Panc1 (cell line): ENCODE measurements around the gene DAO. TPM values are rescaled to one million over a fixed set of nuclear protein-coding genes. Genes with fewer than 3 reads are reported as not detected.
A peak's percentile ranks its signal among the peaks of the same experiment; 100 is the strongest.

ENCODE experiments used
- ATAC-seq: fragments of 200-7000 bp; cut with Tn5 transposase; 2 replicates; pipeline ENCODE4 v1.9.1; 2020; ENCODE audit warnings: mild to moderate bottlenecking, moderate library complexity
- BruUV-seq: library from RNA; stranded (reverse); fragments of 400-500 nt; replicated peaks from 2 replicates; lab custom pipeline; 2021; lab: Mats Ljungman, UMichigan
- CTCF ChIA-PET: fragments of 300-600 bp; sonication (Branson Sonifier 250); formaldehyde crosslinking; loops from one replicate; lab custom pipeline; 2022; ENCODE audit warnings: antibody characterized with exemption; lab: Charles Lee
- POLR2A ChIA-PET: fragments of 300-600 bp; sonication (Branson Sonifier 250); formaldehyde crosslinking; loops from one replicate; lab custom pipeline; 2022; ENCODE audit warnings: antibody characterized with exemption; lab: Charles Lee
- DNase-seq: peaks from one replicate; pipeline ENCODE4 v3.0.0-alpha.2; 2010; ENCODE audit warnings: low read depth, low spot score
- H3K27ac ChIP-seq: 2 replicates; pipeline ENCODE4 v1.5.1; 2011; ENCODE audit warnings: mild to moderate bottlenecking, low read length, inconsistent platforms
- H3K27me3 ChIP-seq: fragments of 200-500 bp; sonication (Bioruptor generic); 2 replicates; pipeline ENCODE4 v1.6.0; 2014; ENCODE audit warnings: low read length, inconsistent platforms; ENCODE audit not compliant: control insufficient read depth, insufficient read depth
- H3K36me3 ChIP-seq: fragments of 200-500 bp; sonication (Bioruptor generic); 2 replicates; pipeline ENCODE4 v1.5.1; 2014; ENCODE audit warnings: inconsistent platforms, mild to moderate bottlenecking, low read length, moderate library complexity; ENCODE audit not compliant: control insufficient read depth, insufficient read depth
- H3K4me1 ChIP-seq: 2 replicates; pipeline ENCODE4 v1.5.1; 2011; ENCODE audit warnings: inconsistent platforms, mild to moderate bottlenecking, low read length, moderate library complexity; ENCODE audit not compliant: control insufficient read depth, insufficient read depth
- H3K4me3 ChIP-seq, 2 experiments: 2 replicates each; pipeline ENCODE4 v1.5.1; 2011 to 2012; ENCODE audit warnings: low read depth in 2 of 2, low read length in 2 of 2, mild to moderate bottlenecking in 2 of 2, inconsistent platforms in 1 of 2, moderate library complexity in 1 of 2
- H3K9me3 ChIP-seq: fragments of 200-500 bp; sonication (Bioruptor generic); 2 replicates; pipeline ENCODE4 v1.5.1; 2014; ENCODE audit warnings: low read depth, mild to moderate bottlenecking, inconsistent platforms, low read length, moderate library complexity; ENCODE audit not compliant: control insufficient read depth, insufficient read depth
- POLR2AphosphoS5 ChIP-seq: IDR thresholded peaks from 2 replicates; pipeline ENCODE4 v1.6.1; 2012; ENCODE audit warnings: mild to moderate bottlenecking, low read depth, low read length, moderate library complexity
- SIN3A ChIP-seq: IDR thresholded peaks from 2 replicates; pipeline ENCODE4 v1.6.1; 2012; ENCODE audit warnings: low read depth, mild to moderate bottlenecking, low read length, moderate library complexity, borderline replicate concordance; ENCODE audit not compliant: insufficient read depth
- TCF7L2 ChIP-seq: IDR thresholded peaks from 2 replicates; pipeline ENCODE4 v1.6.1; 2011; ENCODE audit warnings: mild to moderate bottlenecking, low read depth, low read length, inconsistent platforms
- in situ Hi-C: cut with HindIII; loops from 2 replicates; pipeline ENCODE4 v1.10.0; 2016; ENCODE audit warnings: low sequenced_read_pairs, low pct_unique_long_range_greater_than_20kb
- intact Hi-C: fragments of 100-400 bp; cut with micrococcal nuclease; formaldehyde crosslinking; loops from one replicate; pipeline ENCODE4 v1.10.0; 2022; ENCODE audit not compliant: unreplicated experiment
- total RNA-seq: library from RNA; stranded (reverse); gene quantifications from one replicate; pipeline ENCODE4 v1.2.1, GENCODE V29; 2021; ENCODE audit not compliant: unreplicated experiment
- TF ChIP-seq, protein P1 (sequence below): fragments of 450-650 bp; IDR thresholded peaks from 2 replicates; pipeline ENCODE4 v1.5.1; 2017; ENCODE audit warnings: mild to moderate bottlenecking
- TF ChIP-seq, protein P2 (sequence below), 2 experiments: IDR thresholded peaks; 2 replicates each; pipeline ENCODE4 v1.6.1; 2011 to 2012; ENCODE audit warnings: low read depth in 2 of 2, control low read depth in 1 of 2, low read length in 1 of 2, mild to moderate bottlenecking in 1 of 2, moderate library complexity in 1 of 2; ENCODE audit not compliant: insufficient read depth in 1 of 2

DAO gene
- total RNA-seq, 1 experiment from 2014 or later = not detected

DNA sequence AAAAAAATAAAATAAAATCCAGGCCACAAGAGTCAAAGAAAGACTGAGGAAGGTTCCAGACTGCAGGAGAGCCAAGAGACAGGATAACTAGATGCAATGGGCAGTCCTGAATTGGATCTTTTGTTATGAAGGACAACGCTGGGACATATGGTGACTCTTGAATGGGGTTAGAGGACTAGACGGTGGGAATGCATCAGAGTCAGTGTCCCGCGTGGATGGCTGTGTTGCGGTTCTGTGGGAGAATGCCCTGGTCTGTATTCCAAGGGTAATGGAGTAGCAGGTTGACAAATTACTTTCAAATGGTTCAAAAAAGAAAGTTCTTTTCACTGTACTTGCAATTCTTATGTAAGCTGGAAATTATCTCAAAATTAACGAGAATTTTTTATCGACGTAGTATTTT, 42.7 kb upstream of the DAO start:
- intact Hi-C loops (no loop called here), in situ Hi-C loops (no loop called here)
- Histone ChIP-seq H3K4me3 (no peak overlapping the region), H3K36me3 (peaks cover 2% of the 10 kb centered on the region; the same call in 1 of the 2 replicates), H3K9me3 (no peaks in the 10 kb centered on the region), H3K27me3 (no peaks in the 10 kb centered on the region), H3K27ac (peak overlapping the region; percentile 100), H3K4me1 (peaks cover 91% of the 10 kb centered on the region)
- ATAC-seq (no peak), DNase-seq (no peak)
- ChIA-PET CTCF (no interaction called here), POLR2A (no interaction called here)
- TF ChIP-seq SIN3A = no peak
- TF ChIP-seq TCF7L2 = no peak
- TF ChIP-seq, protein P1, sequence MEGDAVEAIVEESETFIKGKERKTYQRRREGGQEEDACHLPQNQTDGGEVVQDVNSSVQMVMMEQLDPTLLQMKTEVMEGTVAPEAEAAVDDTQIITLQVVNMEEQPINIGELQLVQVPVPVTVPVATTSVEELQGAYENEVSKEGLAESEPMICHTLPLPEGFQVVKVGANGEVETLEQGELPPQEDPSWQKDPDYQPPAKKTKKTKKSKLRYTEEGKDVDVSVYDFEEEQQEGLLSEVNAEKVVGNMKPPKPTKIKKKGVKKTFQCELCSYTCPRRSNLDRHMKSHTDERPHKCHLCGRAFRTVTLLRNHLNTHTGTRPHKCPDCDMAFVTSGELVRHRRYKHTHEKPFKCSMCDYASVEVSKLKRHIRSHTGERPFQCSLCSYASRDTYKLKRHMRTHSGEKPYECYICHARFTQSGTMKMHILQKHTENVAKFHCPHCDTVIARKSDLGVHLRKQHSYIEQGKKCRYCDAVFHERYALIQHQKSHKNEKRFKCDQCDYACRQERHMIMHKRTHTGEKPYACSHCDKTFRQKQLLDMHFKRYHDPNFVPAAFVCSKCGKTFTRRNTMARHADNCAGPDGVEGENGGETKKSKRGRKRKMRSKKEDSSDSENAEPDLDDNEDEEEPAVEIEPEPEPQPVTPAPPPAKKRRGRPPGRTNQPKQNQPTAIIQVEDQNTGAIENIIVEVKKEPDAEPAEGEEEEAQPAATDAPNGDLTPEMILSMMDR = no peak
- TF ChIP-seq, protein P2, sequence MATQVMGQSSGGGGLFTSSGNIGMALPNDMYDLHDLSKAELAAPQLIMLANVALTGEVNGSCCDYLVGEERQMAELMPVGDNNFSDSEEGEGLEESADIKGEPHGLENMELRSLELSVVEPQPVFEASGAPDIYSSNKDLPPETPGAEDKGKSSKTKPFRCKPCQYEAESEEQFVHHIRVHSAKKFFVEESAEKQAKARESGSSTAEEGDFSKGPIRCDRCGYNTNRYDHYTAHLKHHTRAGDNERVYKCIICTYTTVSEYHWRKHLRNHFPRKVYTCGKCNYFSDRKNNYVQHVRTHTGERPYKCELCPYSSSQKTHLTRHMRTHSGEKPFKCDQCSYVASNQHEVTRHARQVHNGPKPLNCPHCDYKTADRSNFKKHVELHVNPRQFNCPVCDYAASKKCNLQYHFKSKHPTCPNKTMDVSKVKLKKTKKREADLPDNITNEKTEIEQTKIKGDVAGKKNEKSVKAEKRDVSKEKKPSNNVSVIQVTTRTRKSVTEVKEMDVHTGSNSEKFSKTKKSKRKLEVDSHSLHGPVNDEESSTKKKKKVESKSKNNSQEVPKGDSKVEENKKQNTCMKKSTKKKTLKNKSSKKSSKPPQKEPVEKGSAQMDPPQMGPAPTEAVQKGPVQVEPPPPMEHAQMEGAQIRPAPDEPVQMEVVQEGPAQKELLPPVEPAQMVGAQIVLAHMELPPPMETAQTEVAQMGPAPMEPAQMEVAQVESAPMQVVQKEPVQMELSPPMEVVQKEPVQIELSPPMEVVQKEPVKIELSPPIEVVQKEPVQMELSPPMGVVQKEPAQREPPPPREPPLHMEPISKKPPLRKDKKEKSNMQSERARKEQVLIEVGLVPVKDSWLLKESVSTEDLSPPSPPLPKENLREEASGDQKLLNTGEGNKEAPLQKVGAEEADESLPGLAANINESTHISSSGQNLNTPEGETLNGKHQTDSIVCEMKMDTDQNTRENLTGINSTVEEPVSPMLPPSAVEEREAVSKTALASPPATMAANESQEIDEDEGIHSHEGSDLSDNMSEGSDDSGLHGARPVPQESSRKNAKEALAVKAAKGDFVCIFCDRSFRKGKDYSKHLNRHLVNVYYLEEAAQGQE (IDR thresholded peaks at IDR 0.05; ENCODE audit: insufficient read depth in 1 of 2, low read depth in 2 of 2, low read length in 1 of 2) = no peak
- TF ChIP-seq POLR2AphosphoS5 = no peak
- TSS peak; percentile 31 for BruUV-seq

DNA sequence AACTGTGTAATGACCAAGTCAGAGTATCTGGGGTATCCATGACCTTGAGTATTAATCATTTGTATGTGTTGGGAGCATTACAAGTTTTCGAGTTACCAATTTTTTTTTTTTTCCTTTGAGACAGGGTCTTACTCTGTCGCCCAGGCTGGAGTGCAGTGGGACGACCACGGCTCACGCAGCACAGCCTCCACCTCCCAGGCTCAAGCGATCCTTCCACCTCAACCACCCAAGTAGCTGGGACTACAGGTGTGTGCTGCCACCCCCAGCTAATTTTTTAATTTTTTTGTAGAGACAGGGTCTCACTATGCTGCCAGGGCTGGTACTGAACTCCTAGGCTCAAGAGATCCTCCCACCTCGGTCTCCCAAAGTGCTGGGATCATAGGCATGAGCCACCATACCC, 42.2 kb upstream of the DAO start:
- intact Hi-C loops (no loop called here), in situ Hi-C loops (no loop called here)
- Histone ChIP-seq H3K4me1 (peaks cover 92% of the 10 kb centered on the region), H3K36me3 (peaks cover 4% of the 10 kb centered on the region; the same call in 1 of the 2 replicates), H3K27me3 (no peaks in the 10 kb centered on the region), H3K4me3 (no peak overlapping the region; a peak in 1 of 4 replicates), H3K27ac (peak overlapping the region; percentile 100), H3K9me3 (no peaks in the 10 kb centered on the region)
- no TSS peak for BruUV-seq
- ATAC-seq = no peak
- TF ChIP-seq POLR2AphosphoS5 (no peak), TCF7L2 (no peak), SIN3A (no peak)
- TF ChIP-seq, protein P1 = no peak
- TF ChIP-seq, protein P2 (IDR thresholded peaks at IDR 0.05; ENCODE audit: insufficient read depth in 1 of 2, low read depth in 2 of 2, low read length in 1 of 2) = no peak
- no peak for DNase-seq
- CTCF ChIA-PET = no interaction called here
- POLR2A ChIA-PET = interaction anchor here (1.0 to 1.2 kb wide), 2 partner anchors 12 to 20 kb away, joined by 3 to 5 read pairs; partner anchors contain the start of gene SSH1
